ENCODE measurements around the gene SFTPB. TPM values are rescaled to one million over a fixed set of nuclear protein-coding genes. Genes with fewer than 3 reads are reported as not detected.

The SFTPB gene
- total RNA-seq, 4 donors from 2014 or later: 24.8 to 323 (median 116) TPM

- Histone ChIP-seq H3K36me3 (peaks cover 64 to 74% of the 10 kb centered on the region in 2 donors), H3K4me3 (replicated peaks in 1 of 3) (no peak overlapping the region), H3K9me3 (no peaks in the 10 kb centered on the region), H3K4me1 (peaks cover 0 to 6% of the 10 kb centered on the region in 2 donors), H3K27me3 (no peaks in the 10 kb centered on the region), H3K27ac (no peak overlapping the region)
- no peak for DNase-seq
- intact Hi-C loops (cut with DNase I): loop anchor here (10.0 kb wide), 2 partner anchors 180 to 460 kb away; no protein-coding TSS in a partner anchor
- no peak for TF ChIP-seq POLR2A (IDR thresholded peaks at IDR 0.05)
- TF ChIP-seq CTCF (IDR thresholded peaks at IDR 0.05): no peak
- WGBS, 2 donors: 92 to 94% methylated on average over 8 of the region's 8 CpGs
Observed at GRCh38 chr2:85635011-85635410, 33.0 kb downstream of the SFTPB start.

- WGBS, 2 donors: 84 to 93% methylated on average over 3 of the region's 3 CpGs
- TF ChIP-seq POLR2A (IDR thresholded peaks at IDR 0.05) (no peak), CTCF (IDR thresholded peaks at IDR 0.05) (no peak)
- intact Hi-C loops (cut with DNase I): loop anchor here (10.0 kb wide), 2 partner anchors 183 to 463 kb away; no protein-coding TSS in a partner anchor
- Histone ChIP-seq H3K27me3 (no peaks in the 10 kb centered on the region), H3K4me3 (replicated peaks in 1 of 3) (no peak overlapping the region), H3K36me3 (peaks cover 53 to 72% of the 10 kb centered on the region in 2 donors), H3K27ac (no peak overlapping the region), H3K9me3 (no peaks in the 10 kb centered on the region), H3K4me1 (no peaks in the 10 kb centered on the region)
- DNase-seq: no peak
Observed at GRCh38 chr2:85631316-85631715, 36.7 kb downstream of the SFTPB start.

GRCh38 chr2:85628658-85629057 is 39.3 kb downstream of the SFTPB start:
- Histone ChIP-seq H3K4me1 (no peaks in the 10 kb centered on the region), H3K36me3 (peaks cover 62 to 82% of the 10 kb centered on the region in 2 donors), H3K27me3 (no peaks in the 10 kb centered on the region), H3K4me3 (replicated peaks in 1 of 3) (no peak overlapping the region), H3K27ac (no peak overlapping the region), H3K9me3 (no peaks in the 10 kb centered on the region)
- TF ChIP-seq POLR2A (IDR thresholded peaks at IDR 0.05) (no peak), CTCF (IDR thresholded peaks at IDR 0.05) (no peak)
- no peak for DNase-seq
- intact Hi-C loops (cut with DNase I): no loop called here
- 57% methylated on average over 2 of the region's 2 CpGs for WGBS, 2 donors

DNA sequence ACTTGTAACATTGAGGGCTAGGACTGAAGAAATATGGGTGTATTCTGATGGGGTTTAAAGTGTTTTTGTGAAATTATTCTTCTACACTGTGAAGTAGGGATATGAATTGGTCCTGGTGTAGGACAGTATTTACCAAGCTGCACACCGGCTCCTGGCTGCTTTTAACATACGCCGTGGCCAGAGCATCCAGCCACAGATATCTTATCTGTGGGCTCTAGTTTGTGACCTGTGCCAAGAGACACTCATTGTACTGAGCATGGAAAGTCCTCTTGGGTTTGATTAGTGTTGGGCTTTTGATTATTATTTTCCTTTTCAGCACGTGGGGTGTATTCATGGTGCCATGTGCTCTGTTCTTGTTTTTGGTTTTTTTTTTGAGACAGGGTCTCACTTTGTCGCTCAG is 44.0 kb downstream of the SFTPB start:
- no peak overlapping the region for H3K27ac ChIP-seq
- no peak for TF ChIP-seq POLR2A (IDR thresholded peaks at IDR 0.05)
- no peak for TF ChIP-seq CTCF (IDR thresholded peaks at IDR 0.05)
- no peaks in the 10 kb centered on the region for H3K9me3 ChIP-seq
- WGBS, 2 donors: 92 to 93% methylated on average over 5 of the region's 5 CpGs
- peaks cover 69 to 73% of the 10 kb centered on the region in 2 donors for H3K36me3 ChIP-seq
- no peaks in the 10 kb centered on the region for H3K4me1 ChIP-seq
- no peaks in the 10 kb centered on the region for H3K27me3 ChIP-seq
- no peak overlapping the region for H3K4me3 ChIP-seq (replicated peaks in 1 of 3)
- DNase-seq: no peak
- intact Hi-C loops (cut with DNase I): no loop called here

- 96 to 100% methylated on average over 1 of the region's 1 CpG for WGBS, 2 donors
- H3K36me3 ChIP-seq: peaks cover 50 to 57% of the 10 kb centered on the region in 2 donors
Observed at GRCh38 chr2:85621338-85621737, 46.7 kb downstream of the SFTPB start.

More at GRCh38 chr2:85621338-85621737, 46.7 kb downstream of the SFTPB start:
- H3K9me3 ChIP-seq: no peaks in the 10 kb centered on the region
- no peaks in the 10 kb centered on the region for H3K27me3 ChIP-seq
- H3K4me3 ChIP-seq (replicated peaks in 1 of 3): no peak overlapping the region
- H3K27ac ChIP-seq: no peak overlapping the region
- peaks cover 11 to 12% of the 10 kb centered on the region in 2 donors for H3K4me1 ChIP-seq
- no peak for TF ChIP-seq POLR2A (IDR thresholded peaks at IDR 0.05)
- no peak for TF ChIP-seq CTCF (IDR thresholded peaks at IDR 0.05)
- intact Hi-C loops (cut with DNase I): no loop called here
- no peak for DNase-seq
